Neural cell (in vitro differentiated cells): ENCODE results near the gene DNAH1.

Experiments used
- EZH2 ChIP-seq: fragments of 200-600, 300-800 bp; shearing (Covaris generic), sonication (generic); IDR thresholded peaks from 2 replicates; pipeline ENCODE4 v1.6.1; 2014; ENCODE audit warnings: antibody characterized with exemption, low read length, borderline replicate concordance, mild to moderate bottlenecking; ENCODE audit not compliant: insufficient read depth, poor library complexity, severe bottlenecking
- MXI1 ChIP-seq: fragments of 450-650 bp; conservative IDR thresholded peaks from 2 replicates; pipeline ENCODE4 v1.6.1; 2014; ENCODE audit warnings: antibody characterized with exemption, mild to moderate bottlenecking; ENCODE audit not compliant: poor library complexity, severe bottlenecking
- POLR2AphosphoS5 ChIP-seq: IDR thresholded peaks from 2 replicates; pipeline ENCODE4 v1.6.1; 2012
- RAD21 ChIP-seq: fragments of 450-650 bp; conservative IDR thresholded peaks from 2 replicates; pipeline ENCODE4 v1.6.1; 2014; ENCODE audit warnings: antibody characterized with exemption, mild to moderate bottlenecking, moderate library complexity
- TAF1 ChIP-seq: IDR thresholded peaks from 2 replicates; pipeline ENCODE4 v1.6.1; 2012; ENCODE audit warnings: low read depth
- TF ChIP-seq, protein P1 (sequence below): fragments of 450-650 bp; IDR thresholded peaks from 2 replicates; pipeline ENCODE4 v1.5.1; 2014; ENCODE audit warnings: antibody characterized with exemption, mild to moderate bottlenecking, moderate library complexity; ENCODE audit not compliant: poor library complexity, severe bottlenecking
- TF ChIP-seq, protein P2 (sequence below): IDR thresholded peaks from 2 replicates; pipeline ENCODE4 v1.6.1; 2012; ENCODE audit warnings: borderline replicate concordance

DNA sequence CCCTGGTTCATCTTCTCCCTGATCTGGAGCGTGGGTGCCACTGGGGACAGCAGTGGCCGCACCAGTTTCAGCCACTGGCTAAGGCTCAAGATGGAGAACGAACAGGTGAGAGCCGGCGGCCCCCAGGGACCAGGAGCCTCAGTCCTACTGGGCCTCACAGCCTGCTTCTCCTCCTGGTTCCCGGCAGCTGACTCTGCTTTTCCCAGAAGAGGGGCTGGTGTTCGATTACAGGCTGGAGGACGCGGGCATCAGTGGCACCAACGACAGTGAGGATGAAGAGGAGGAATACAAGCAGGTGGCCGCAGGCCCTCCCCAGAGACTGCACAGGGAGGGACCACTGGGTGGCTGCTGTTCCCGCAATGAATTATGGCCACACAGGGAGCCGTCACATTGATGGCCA is 54.4 kb downstream of the DNAH1 start:
- TF ChIP-seq, protein P1, sequence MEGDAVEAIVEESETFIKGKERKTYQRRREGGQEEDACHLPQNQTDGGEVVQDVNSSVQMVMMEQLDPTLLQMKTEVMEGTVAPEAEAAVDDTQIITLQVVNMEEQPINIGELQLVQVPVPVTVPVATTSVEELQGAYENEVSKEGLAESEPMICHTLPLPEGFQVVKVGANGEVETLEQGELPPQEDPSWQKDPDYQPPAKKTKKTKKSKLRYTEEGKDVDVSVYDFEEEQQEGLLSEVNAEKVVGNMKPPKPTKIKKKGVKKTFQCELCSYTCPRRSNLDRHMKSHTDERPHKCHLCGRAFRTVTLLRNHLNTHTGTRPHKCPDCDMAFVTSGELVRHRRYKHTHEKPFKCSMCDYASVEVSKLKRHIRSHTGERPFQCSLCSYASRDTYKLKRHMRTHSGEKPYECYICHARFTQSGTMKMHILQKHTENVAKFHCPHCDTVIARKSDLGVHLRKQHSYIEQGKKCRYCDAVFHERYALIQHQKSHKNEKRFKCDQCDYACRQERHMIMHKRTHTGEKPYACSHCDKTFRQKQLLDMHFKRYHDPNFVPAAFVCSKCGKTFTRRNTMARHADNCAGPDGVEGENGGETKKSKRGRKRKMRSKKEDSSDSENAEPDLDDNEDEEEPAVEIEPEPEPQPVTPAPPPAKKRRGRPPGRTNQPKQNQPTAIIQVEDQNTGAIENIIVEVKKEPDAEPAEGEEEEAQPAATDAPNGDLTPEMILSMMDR = no peak
- TF ChIP-seq POLR2AphosphoS5 (no peak), MXI1 (no peak), TAF1 (no peak), EZH2 (no peak), RAD21 (no peak)
- TF ChIP-seq, protein P2, sequence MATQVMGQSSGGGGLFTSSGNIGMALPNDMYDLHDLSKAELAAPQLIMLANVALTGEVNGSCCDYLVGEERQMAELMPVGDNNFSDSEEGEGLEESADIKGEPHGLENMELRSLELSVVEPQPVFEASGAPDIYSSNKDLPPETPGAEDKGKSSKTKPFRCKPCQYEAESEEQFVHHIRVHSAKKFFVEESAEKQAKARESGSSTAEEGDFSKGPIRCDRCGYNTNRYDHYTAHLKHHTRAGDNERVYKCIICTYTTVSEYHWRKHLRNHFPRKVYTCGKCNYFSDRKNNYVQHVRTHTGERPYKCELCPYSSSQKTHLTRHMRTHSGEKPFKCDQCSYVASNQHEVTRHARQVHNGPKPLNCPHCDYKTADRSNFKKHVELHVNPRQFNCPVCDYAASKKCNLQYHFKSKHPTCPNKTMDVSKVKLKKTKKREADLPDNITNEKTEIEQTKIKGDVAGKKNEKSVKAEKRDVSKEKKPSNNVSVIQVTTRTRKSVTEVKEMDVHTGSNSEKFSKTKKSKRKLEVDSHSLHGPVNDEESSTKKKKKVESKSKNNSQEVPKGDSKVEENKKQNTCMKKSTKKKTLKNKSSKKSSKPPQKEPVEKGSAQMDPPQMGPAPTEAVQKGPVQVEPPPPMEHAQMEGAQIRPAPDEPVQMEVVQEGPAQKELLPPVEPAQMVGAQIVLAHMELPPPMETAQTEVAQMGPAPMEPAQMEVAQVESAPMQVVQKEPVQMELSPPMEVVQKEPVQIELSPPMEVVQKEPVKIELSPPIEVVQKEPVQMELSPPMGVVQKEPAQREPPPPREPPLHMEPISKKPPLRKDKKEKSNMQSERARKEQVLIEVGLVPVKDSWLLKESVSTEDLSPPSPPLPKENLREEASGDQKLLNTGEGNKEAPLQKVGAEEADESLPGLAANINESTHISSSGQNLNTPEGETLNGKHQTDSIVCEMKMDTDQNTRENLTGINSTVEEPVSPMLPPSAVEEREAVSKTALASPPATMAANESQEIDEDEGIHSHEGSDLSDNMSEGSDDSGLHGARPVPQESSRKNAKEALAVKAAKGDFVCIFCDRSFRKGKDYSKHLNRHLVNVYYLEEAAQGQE = no peak
